Transverse colon (tissue), 4 donors: ENCODE measurements around the gene GRIFIN. TPM values are rescaled to one million over a fixed set of nuclear protein-coding genes. Genes with fewer than 3 reads are reported as not detected.
A peak's percentile ranks its signal among the peaks of the same experiment; 100 is the strongest.

Experiments used
- DNase-seq: peaks from one replicate; pipeline ENCODE4 v3.0.0-alpha.2; 2019
- H3K27ac ChIP-seq, 4 donors: fragments of 200-600 bp; sonication (generic); 2 replicates each; pipeline ENCODE4 v1.5.1; 2016 to 2018; ENCODE audit warnings: inconsistent platforms in 4 of 4
- H3K27me3 ChIP-seq: fragments of 200-600 bp; sonication (generic); 2 replicates; pipeline ENCODE4 v1.5.1; 2017; ENCODE audit warnings: inconsistent platforms
- H3K36me3 ChIP-seq, 4 donors: fragments of 200-600 bp; sonication (generic); 2 replicates each; pipeline ENCODE4 v1.5.1; 2017 to 2019; ENCODE audit warnings: inconsistent platforms in 4 of 4
- H3K4me1 ChIP-seq, 4 donors: fragments of 200-600 bp; sonication (generic); 2 replicates each; pipeline ENCODE4 v1.5.1; 2017 to 2020; ENCODE audit warnings: inconsistent platforms in 4 of 4
- H3K4me3 ChIP-seq, 4 donors: fragments of 200-600 bp; sonication (generic); 1 replicate in 1 of 4; 2 replicates in 3 of 4; pipeline versions ENCODE4 v1.5.1 to v1.6.1; 2017 to 2019; ENCODE audit warnings: inconsistent platforms in 4 of 4
- H3K9me3 ChIP-seq, 2 donors: fragments of 200-600 bp; sonication (generic); 2 replicates each; pipeline ENCODE4 v1.5.1; 2017 to 2019; ENCODE audit warnings: inconsistent platforms in 2 of 2
- CTCF ChIP-seq, 5 experiments: fragments of 200-600 bp in 3 of 5; fragments of 450-650 bp in 2 of 5; sonication (generic) in 3 of 5; IDR thresholded peaks; 1 replicate in 2 of 5; 2 replicates in 3 of 5; pipeline ENCODE4 v1.5.1; 2016 to 2017; ENCODE audit warnings: antibody characterized with exemption in 5 of 5, inconsistent platforms in 3 of 5, mild to moderate bottlenecking in 2 of 5, moderate library complexity in 1 of 5
- EP300 ChIP-seq: sonication (generic); formaldehyde crosslinking; IDR thresholded peaks from one replicate; pipeline ENCODE4 v1.6.1; 2017; ENCODE audit warnings: antibody characterized with exemption, low read depth
- POLR2A ChIP-seq: fragments of 450-650 bp; IDR thresholded peaks from one replicate; pipeline ENCODE4 v1.6.1; 2016; ENCODE audit warnings: antibody characterized with exemption, mild to moderate bottlenecking, moderate library complexity
- POLR2AphosphoS5 ChIP-seq, 3 donors: sonication (generic); formaldehyde crosslinking; IDR thresholded peaks; one replicate each; pipeline ENCODE4 v1.6.1; 2016; ENCODE audit warnings: antibody characterized with exemption in 3 of 3
- WGBS, 2 donors: methylation state at CpG; one replicate each; pipeline ENCODE4 v1.1.5; 2018; ENCODE audit warnings: low coverage in 1 of 2; 5-methylcytosine and 5-hydroxymethylcytosine counted together
- in situ Hi-C, 4 donors: fragments of 200-750 bp; cut with MboI; loops; one replicate each; pipeline versions ENCODE4 v1.15.0 to v1.15.1; 2017; ENCODE audit warnings: low sequenced_read_pairs in 3 of 4, low pct_ligation_motif_present in 1 of 4, low pct_unique_long_range_greater_than_20kb in 1 of 4
- intact Hi-C: fragments of 100-400 bp; cut with DNase I; formaldehyde crosslinking; loops from one replicate; pipeline ENCODE4 v1.15.1; 2023; ENCODE audit warnings: low total_unique reads
- total RNA-seq, 4 donors: library from RNA; depleted of rRNA; stranded (reverse); fragments of >200 nt; gene quantifications; one replicate each; pipeline ENCODE4 v1.1.0, GENCODE V29; 2016

Gene GRIFIN
- total RNA-seq, 4 donors from 2014 or later: not detected

GRCh38 chr7:2523461-2523936 is 47.3 kb upstream of the GRIFIN start:
- Histone ChIP-seq H3K4me3 (peak overlapping the region in 3 of 4 donors; percentile 49 to 65 (median 65)), H3K36me3 (no peaks in the 10 kb centered on the region), H3K27me3 (peaks cover 12% of the 10 kb centered on the region), H3K9me3 (no peaks in the 10 kb centered on the region), H3K4me1 (peaks cover 56 to 88% (median 79%) of the 10 kb centered on the region in 4 donors), H3K27ac (peak overlapping the region; percentile 89 to 94 (median 92))
- in situ Hi-C loops: no loop called here
- DNase-seq: peak; percentile 70
- intact Hi-C loops: no loop called here
- 36% methylated on average over 11 of the region's 22 CpGs; no CpG with 5 or more reads in 1 of the 2 donors for WGBS, 2 donors
- TF ChIP-seq EP300 (no peak), CTCF (IDR thresholded peaks at IDR 0.05) (no peak), POLR2AphosphoS5 (IDR thresholded peaks at IDR 0.05) (peak in 2 of 3 donors; percentile 27 to 37)

GRCh38 chr7:2522780-2523433 is 46.7 kb upstream of the GRIFIN start:
- intact Hi-C loops: no loop called here
- Histone ChIP-seq H3K9me3 (no peaks in the 10 kb centered on the region), H3K4me3 (peak overlapping the region in 3 of 4 donors; percentile 49 to 65 (median 65)), H3K27ac (peak overlapping the region; percentile 89 to 94 (median 92)), H3K4me1 (peaks cover 52 to 88% (median 79%) of the 10 kb centered on the region in 4 donors), H3K36me3 (no peaks in the 10 kb centered on the region), H3K27me3 (peaks cover 15% of the 10 kb centered on the region)
- DNase-seq: peak; percentile 80
- 26% methylated on average over 19 of the region's 19 CpGs; no CpG with 5 or more reads in 1 of the 2 donors for WGBS, 2 donors
- in situ Hi-C loops: no loop called here
- TF ChIP-seq EP300: no peak
- TF ChIP-seq CTCF (IDR thresholded peaks at IDR 0.05): no peak
- peak; percentile 43 for TF ChIP-seq POLR2A
- TF ChIP-seq POLR2AphosphoS5 (IDR thresholded peaks at IDR 0.05): peak in 2 of 3 donors; percentile 29 to 32

GRCh38 chr7:2521952-2522591 is 45.9 kb upstream of the GRIFIN start:
- Histone ChIP-seq H3K36me3 (no peaks in the 10 kb centered on the region), H3K4me3 (peak overlapping the region in 3 of 4 donors; percentile 49 to 65 (median 65)), H3K9me3 (no peaks in the 10 kb centered on the region), H3K27me3 (peaks cover 15% of the 10 kb centered on the region), H3K27ac (peak overlapping the region; percentile 89 to 94 (median 92)), H3K4me1 (peaks cover 43 to 82% (median 70%) of the 10 kb centered on the region in 4 donors)
- 8 to 10% methylated on average over 2 to 14 of the region's 17 CpGs for WGBS, 2 donors
- peak; percentile 72 for DNase-seq
- in situ Hi-C loops (no loop called here), intact Hi-C loops (no loop called here)
- no peak for TF ChIP-seq POLR2A
- TF ChIP-seq CTCF (IDR thresholded peaks at IDR 0.05): no peak
- no peak for TF ChIP-seq EP300
- TF ChIP-seq POLR2AphosphoS5 (IDR thresholded peaks at IDR 0.05): peak in 1 of 3 donors; percentile 45

- no peak for DNase-seq
Measured at GRCh38 chr7:2521341-2521745, 45.1 kb upstream of the GRIFIN start.

More at GRCh38 chr7:2521341-2521745, 45.1 kb upstream of the GRIFIN start:
- Histone ChIP-seq H3K4me1 (peaks cover 37 to 75% (median 63%) of the 10 kb centered on the region in 4 donors), H3K27ac (peak overlapping the region; percentile 89 to 94 (median 92)), H3K4me3 (peak overlapping the region; percentile 32 to 65 (median 57)), H3K27me3 (peaks cover 15% of the 10 kb centered on the region), H3K9me3 (no peaks in the 10 kb centered on the region), H3K36me3 (no peaks in the 10 kb centered on the region)
- in situ Hi-C loops (no loop called here), intact Hi-C loops (no loop called here)
- 10% methylated on average over 21 of the region's 21 CpGs; no CpG with 5 or more reads in 1 of the 2 donors for WGBS, 2 donors
- no peak for TF ChIP-seq POLR2A
- TF ChIP-seq EP300: no peak
- no peak for TF ChIP-seq POLR2AphosphoS5 (IDR thresholded peaks at IDR 0.05)
- no peak for TF ChIP-seq CTCF (IDR thresholded peaks at IDR 0.05)
